AG04450 (cell line): ENCODE results near the gene INTS1. TPM values are rescaled to one million over a fixed set of nuclear protein-coding genes. Genes with fewer than 3 reads are reported as not detected.
A peak's percentile ranks its signal among the peaks of the same experiment; 100 is the strongest.

ENCODE experiments used
- CTCF ChIA-PET: fragments of 300-600, 350-600 bp; formaldehyde crosslinking; extraction: SDS; loops from one replicate; lab custom pipeline; 2022; ENCODE audit warnings: antibody characterized with exemption, inconsistent platforms; lab: Charles Lee
- POLR2A ChIA-PET: fragments of 350-600 bp; formaldehyde crosslinking; extraction: SDS; loops from one replicate; lab custom pipeline; 2021; ENCODE audit warnings: antibody characterized with exemption, inconsistent platforms; lab: Yijun Ruan, JAX
- DNase-seq: peaks from one replicate; pipeline ENCODE4 v3.0.0-alpha.2; 2011; ENCODE audit warnings: low read depth, low spot score
- H3K27ac ChIP-seq: one replicate; pipeline ENCODE4 v1.5.1; 2012; ENCODE audit warnings: low read depth, low read length, control low read depth
- H3K27me3 ChIP-seq: one replicate; pipeline ENCODE4 v1.6.0; 2012; ENCODE audit warnings: low read length; ENCODE audit not compliant: control insufficient read depth, insufficient read depth
- H3K4me3 ChIP-seq: 2 replicates; pipeline ENCODE4 v1.5.1; 2011; ENCODE audit warnings: mild to moderate bottlenecking, low read depth, low read length, control low read depth
- H3K9me3 ChIP-seq: 2 replicates; pipeline ENCODE4 v1.5.1; 2012; ENCODE audit warnings: low read length; ENCODE audit not compliant: control insufficient read depth, insufficient read depth
- CTCF ChIP-seq: IDR thresholded peaks from 2 replicates; pipeline ENCODE4 v1.5.1; 2011; ENCODE audit warnings: low read depth, low read length, control low read depth, inconsistent platforms
- polyA plus RNA-seq: library from polyadenylated mRNA; depleted of rRNA; stranded (reverse); fragments of >200 nt; gene quantifications from 2 replicates; pipeline ENCODE4 v1.2.3, GENCODE V29; 2011

INTS1 gene
- polyA plus RNA-seq, 1 experiment: 9.0 TPM

GRCh38 chr7:1455241-1455939 lies 48.8 kb downstream of the INTS1 start:
- H3K9me3 ChIP-seq: no peaks in the 10 kb centered on the region; the same call in 1 of the 2 replicates
- TF ChIP-seq CTCF: no peak
- H3K4me3 ChIP-seq: no peak overlapping the region
- ChIA-PET POLR2A (interaction anchor here (1.0 kb wide), 1 partner anchor 11 kb away, joined by 4 read pairs; no protein-coding TSS in a partner anchor), CTCF (no interaction called here)
- H3K27ac ChIP-seq: no peak overlapping the region
- DNase-seq: no peak
- no peaks in the 10 kb centered on the region for H3K27me3 ChIP-seq

GRCh38 chr7:1454542-1454941 lies 49.6 kb downstream of the INTS1 start:
- CTCF ChIA-PET: no interaction called here
- Histone ChIP-seq H3K27me3 (no peaks in the 10 kb centered on the region), H3K9me3 (no peaks in the 10 kb centered on the region; the same call in 1 of the 2 replicates), H3K4me3 (0 out of 2 replicates have a peak overlapping the region, but pooled peaks have one; percentile 7), H3K27ac (peak overlapping the region; percentile 21)
- POLR2A ChIA-PET: interaction anchor here (1.0 kb wide), 1 partner anchor 12 kb away, joined by 4 read pairs; no protein-coding TSS in a partner anchor
- no peak; the same call in 1 of the 2 replicates for TF ChIP-seq CTCF
- DNase-seq: no peak

GRCh38 chr7:1452205-1452604 lies 52.0 kb downstream of the INTS1 start:
- ChIA-PET CTCF (interaction anchor here (1.1 kb wide), 1 partner anchor 20 kb away, joined by 3 read pairs; no protein-coding TSS in a partner anchor), POLR2A (no interaction called here)
- Histone ChIP-seq H3K9me3 (no peaks in the 10 kb centered on the region; the same call in 1 of the 2 replicates), H3K4me3 (no peak overlapping the region), H3K27me3 (no peaks in the 10 kb centered on the region), H3K27ac (no peak overlapping the region)
- no peak for DNase-seq
- TF ChIP-seq CTCF: no peak

- POLR2A ChIA-PET: no interaction called here
- CTCF ChIA-PET: no interaction called here
- DNase-seq: no peak
- Histone ChIP-seq H3K4me3 (no peak overlapping the region), H3K9me3 (no peaks in the 10 kb centered on the region; the same call in 1 of the 2 replicates), H3K27ac (no peak overlapping the region), H3K27me3 (no peaks in the 10 kb centered on the region)
- TF ChIP-seq CTCF: no peak
These were observed 53.2 kb downstream of the INTS1 start for GRCh38 chr7:1450987-1451386.

- no peak overlapping the region for H3K27ac ChIP-seq
- no peaks in the 10 kb centered on the region; the same call in 1 of the 2 replicates for H3K9me3 ChIP-seq
- no peak overlapping the region for H3K4me3 ChIP-seq
- no peaks in the 10 kb centered on the region for H3K27me3 ChIP-seq
- CTCF ChIA-PET: no interaction called here
- no peak for TF ChIP-seq CTCF
- no peak for DNase-seq
- POLR2A ChIA-PET: no interaction called here
These were observed 53.8 kb downstream of the INTS1 start for GRCh38 chr7:1450431-1450830.
